K562 (cell line): ENCODE results near the gene CSTF1. TPM values are rescaled to one million over a fixed set of nuclear protein-coding genes. Genes with fewer than 3 reads are reported as not detected.

Experiments used
- AFF1 ChIP-seq, 2 experiments: fragments of 450-650 bp; IDR thresholded peaks; 2 replicates each; pipeline ENCODE4 v1.6.1; 2018; ENCODE audit warnings: mild to moderate bottlenecking in 2 of 2, low read depth in 1 of 2; ENCODE audit not compliant: partially characterized antibody in 2 of 2
- ARNT ChIP-seq, 2 experiments: fragments of 450-650 bp; IDR thresholded peaks; 2 replicates each; pipeline ENCODE4 v1.6.1; 2016; ENCODE audit warnings: mild to moderate bottlenecking in 1 of 2
- ELK1 ChIP-seq: sonication (generic); formaldehyde crosslinking; IDR thresholded peaks from 2 replicates; pipeline ENCODE4 v1.8.1; 2022; ENCODE audit warnings: missing genetic modification reagents
- GABPA ChIP-seq: fragments of 200-800 bp; sonication (Bioruptor generic); conservative IDR thresholded peaks from 2 replicates; pipeline ENCODE4 v1.6.1; 2016; ENCODE audit warnings: low read depth, missing genetic modification characterization, missing compliant biosample characterization
- HCFC1 ChIP-seq: IDR thresholded peaks from 2 replicates; pipeline ENCODE4 v1.6.1; 2012; ENCODE audit warnings: low read depth, low read length, improper control_type of control experiment
- HDAC2 ChIP-seq: fragments of 450-650 bp; IDR thresholded peaks from 2 replicates; pipeline ENCODE4 v1.6.1; 2016; ENCODE audit warnings: mild to moderate bottlenecking
- HLTF ChIP-seq: fragments of 450-650 bp; IDR thresholded peaks from 2 replicates; pipeline ENCODE4 v1.6.1; 2016
- HMBOX1 ChIP-seq: sonication (generic); IDR thresholded peaks from 2 replicates; pipeline ENCODE4 v1.6.1; 2016
- KDM5B ChIP-seq: fragments of 200-600 bp; sonication (generic); IDR thresholded peaks from 2 replicates; pipeline ENCODE4 v1.6.1; 2012; ENCODE audit warnings: low read depth, mild to moderate bottlenecking, moderate library complexity, low read length, control low read depth, inconsistent platforms; ENCODE audit not compliant: insufficient replicate concordance
- KLF13 ChIP-seq: fragments of 450-650 bp; IDR thresholded peaks from 2 replicates; pipeline ENCODE4 v1.6.1; 2016; ENCODE audit warnings: missing genetic modification characterization, low read depth, mild to moderate bottlenecking, missing compliant biosample characterization, moderate library complexity, borderline replicate concordance
- MTA2 ChIP-seq: fragments of 450-650 bp; IDR thresholded peaks from 2 replicates; pipeline ENCODE4 v1.6.1; 2016; ENCODE audit warnings: low read depth
- RBBP5 ChIP-seq: fragments of 200-600 bp; sonication (generic); IDR thresholded peaks from 2 replicates; pipeline ENCODE4 v1.6.1; 2012; ENCODE audit warnings: borderline replicate concordance, mild to moderate bottlenecking, low read length, control low read depth, inconsistent platforms; ENCODE audit not compliant: insufficient read depth, poor library complexity, severe bottlenecking
- SOX6 ChIP-seq: fragments of 450-650 bp; IDR thresholded peaks from 2 replicates; pipeline ENCODE4 v1.6.1; 2014; ENCODE audit warnings: mild to moderate bottlenecking
- TRIM24 ChIP-seq, 2 experiments: fragments of 450-650 bp; IDR thresholded peaks; 2 replicates each; pipeline ENCODE4 v1.6.1; 2016
- ZFPM2 ChIP-seq: fragments of 250-450 bp; sonication (Bioruptor Pico); IDR thresholded peaks from 2 replicates; pipeline ENCODE4 v1.5.1; 2022; ENCODE audit warnings: mild to moderate bottlenecking
- ZNF592 ChIP-seq: fragments of 450-650 bp; IDR thresholded peaks from 2 replicates; pipeline ENCODE4 v1.6.1; 2017; ENCODE audit warnings: antibody characterized with exemption, mild to moderate bottlenecking
- ZSCAN29 ChIP-seq: fragments of 450-650 bp; IDR thresholded peaks from 2 replicates; pipeline ENCODE4 v1.6.1; 2017
- polyA plus RNA-seq, 8 experiments: library from polyadenylated mRNA; depleted of rRNA in 4 of 8; stranded (reverse) in 5 of 8; unstranded in 3 of 8; fragments of >200 nt; fragmentation: Nextera tagmentation in 2 of 8; fragmentation: Illumina TruSeq in 1 of 8; extraction: Ambion mirVana in 2 of 8; extraction: Trizol in 1 of 8; gene quantifications; 2 replicates each; pipeline versions ENCODE4 v1.2.1 to v1.2.3, GENCODE V29; 2011 to 2014; ENCODE audit warnings: inconsistent platforms in 1 of 8, missing spikeins in 1 of 8
- total RNA-seq, 7 experiments: library from RNA; depleted of rRNA in 6 of 7; stranded (reverse); fragments of >200 nt in 6 of 7; fragmentation: Illumina TruSeq in 2 of 7; extraction: Trizol in 2 of 7; gene quantifications; 2 replicates each; pipeline versions ENCODE4 v1.2.1 to v1.2.3, GENCODE V29; 2011 to 2021; ENCODE audit warnings: low replicate concordance in 1 of 7

The CSTF1 gene
- total and polyA plus RNA-seq, 9 of the 15 experiments (the other 6 are each of a cell fraction or from before 2014, with no cell fraction given): 30.8 to 110 (median 53.4) TPM

GRCh38 chr20:56414842-56415765, 22.7 kb downstream of the CSTF1 start (continued):
- peak; percentile 51 for TF ChIP-seq ZNF592
- TF ChIP-seq GABPA: no peak
- TF ChIP-seq ZSCAN29: no peak
- TF ChIP-seq KDM5B: no peak
- no peak for TF ChIP-seq AFF1 (IDR thresholded peaks at IDR 0.05; ENCODE audit: low read depth in 1 of 2, partially characterized antibody in 2 of 2)
- TF ChIP-seq ZFPM2: no peak
- TF ChIP-seq HDAC2: peak; percentile 45; the same call in 1 of the 2 replicates
- TF ChIP-seq ELK1 (CRISPR knock-in tag): no peak
- peak; percentile 75; the same call in 1 of the 2 replicates for TF ChIP-seq HMBOX1
- no peak for TF ChIP-seq MTA2
- no peak for TF ChIP-seq RBBP5
- TF ChIP-seq HCFC1: no peak
- TF ChIP-seq SOX6: peak; percentile 38; the same call in 1 of the 2 replicates
- TF ChIP-seq KLF13: no peak
- no peak for TF ChIP-seq ARNT (IDR thresholded peaks at IDR 0.05)
- TF ChIP-seq HLTF: no peak
- TF ChIP-seq TRIM24 (IDR thresholded peaks at IDR 0.05): no peak
